Heart right ventricle (tissue), 16 donors: ENCODE data around the gene MED14. TPM values are rescaled to one million over a fixed set of nuclear protein-coding genes. Genes with fewer than 3 reads are reported as not detected.

Experiments used
- ATAC-seq, 8 donors: fragments of 200-7000 bp; cut with Tn5 transposase; one replicate each; pipeline ENCODE4 v1.9.1; 2020; ENCODE audit warnings: mild to moderate bottlenecking in 8 of 8, moderate library complexity in 8 of 8, moderate number of reproducible peaks in 1 of 8
- DNase-seq, 2 donors: peaks; one replicate each; pipeline ENCODE4 v3.0.0-alpha.2; 2020
- H3K27ac ChIP-seq, 10 donors: fragments of 200-600 bp; sonication (generic) in 2 of 10; one replicate each; pipeline versions ENCODE4 v1.5.0 to v1.8.0; 2020 to 2022; ENCODE audit warnings: mild to moderate bottlenecking in 3 of 10
- H3K27me3 ChIP-seq, 7 donors: fragments of 200-600 bp; one replicate each; pipeline ENCODE4 v1.8.0; 2021 to 2022; ENCODE audit warnings: mild to moderate bottlenecking in 2 of 7
- H3K36me3 ChIP-seq, 9 donors: fragments of 200-600 bp; sonication (generic) in 1 of 9; one replicate each; pipeline versions ENCODE4 v1.5.0 to v1.8.0; 2020 to 2022; ENCODE audit warnings: mild to moderate bottlenecking in 2 of 9
- H3K4me1 ChIP-seq, 9 donors: fragments of 200-600 bp; sonication (generic) in 1 of 9; one replicate each; pipeline versions ENCODE4 v1.5.0 to v1.8.0; 2020 to 2022; ENCODE audit warnings: mild to moderate bottlenecking in 4 of 9
- H3K4me3 ChIP-seq, 10 donors: fragments of 200-600 bp; sonication (generic) in 2 of 10; one replicate each; pipeline versions ENCODE4 v1.5.0 to v1.8.0; 2020 to 2022; ENCODE audit warnings: mild to moderate bottlenecking in 7 of 10, moderate library complexity in 2 of 10
- H3K9me3 ChIP-seq, 11 donors: fragments of 200-600 bp in 10 of 11; sonication (generic) in 2 of 11; one replicate each; pipeline versions ENCODE4 v1.5.0 to v1.8.0; 2013 to 2022; ENCODE audit warnings: mild to moderate bottlenecking in 2 of 11, control low read depth in 1 of 11, moderate library complexity in 1 of 11
- WGBS, 2 donors: extraction: QIAGEN DNeasy Blood & Tissue Kit; methylation state at CpG; one replicate each; pipeline ENCODE4 v1.1.7; 2013; ENCODE audit warnings: inconsistent platforms in 1 of 2; 5-methylcytosine and 5-hydroxymethylcytosine counted together
- intact Hi-C, 10 donors: fragments of 100-400 bp; cut with DNase I; formaldehyde crosslinking; loops; one replicate each; pipeline versions ENCODE4 v1.11.1 to v1.14.2; 2022
- polyA plus RNA-seq, 2 donors: library from polyadenylated mRNA; stranded (reverse); fragments of 200-250 nt; gene quantifications; one replicate each; pipeline ENCODE4 v1.2.3, GENCODE V29; 2013
- total RNA-seq, 10 donors: library from RNA; stranded (reverse); fragmentation: NEBNext Ultra II Directional in 3 of 10; extraction: Animal tissue kit (Norgen Biotek cat#: 25700) in 3 of 10; gene quantifications; one replicate each; pipeline versions ENCODE4 v1.2.1 to v1.2.4, GENCODE V29; 2021 to 2023
- TF ChIP-seq, protein P1 (sequence below), 9 donors: fragments of 200-600 bp; sonication (generic) in 2 of 9; IDR thresholded peaks; one replicate each; pipeline versions ENCODE4 v1.5.0 to v1.8.0; 2021 to 2022; ENCODE audit warnings: antibody characterized with exemption in 9 of 9, mild to moderate bottlenecking in 5 of 9, moderate library complexity in 1 of 9
- donor health status: Arrhythmogenic right ventricular cardiomyopathy.
- donor health status: ischemic (EF 13 %, LVEDD 7.1; RV severe dilation, severe dysfunction).
- donor health status: healthy with polysubstance abuse.
- donor health status: DM: no; HTN: yes; CAD: no.
- donor health status: DM: no; HTN: no; CAD: no.
- donor health status: ischemic (EF 25% LVEDD 6.9; RV normal size, moderate dysfunction).
- donor health status: ischemic (EF 25% LVEDD 5.7; RV mildly dilated, moderate dysfunction).
- donor health status: healthy.
- donor health status: DM: yes; HTN: yes; CAD: no.
- donor health status: Ischemic cardiomyopathy.
- donor health status: ischemic (EF 35%, LVEDD 5.7; RV mildly dilated, moderate dysfunction).
- donor health status: nonischemic (EF 11% LVEDD 7.7; RV severe dilation, severe dysfunction).
- donor health status: DM: yes; HTN: yes; CAD: no.
- donor health status: PGD.
- donor health status: ischemic (EF 29% LVEDD 5.4; RV normal size, mild dysfunction).
- donor health status: nonischemic (EF 23%, LVEDD 6.1; RV moderate dilation, normal function).

Gene MED14
- total and polyA plus RNA-seq, 12 donors: 7.1 to 44.9 (median 33.1) TPM

GRCh38 chrX:40685362-40685918, 49.9 kb downstream of the MED14 start:
- Histone ChIP-seq H3K27ac (no peak overlapping the region), H3K4me1 (peaks cover 0 to 20% (median 0%) of the 10 kb centered on the region in 9 donors), H3K27me3 (peaks cover 0 to 63% (median 0%) of the 10 kb centered on the region in 7 donors), H3K36me3 (peaks cover 0 to 83% (median 8%) of the 10 kb centered on the region in 9 donors), H3K9me3 (no peaks in the 10 kb centered on the region), H3K4me3 (no peak overlapping the region)
- 49 to 55% methylated on average over 4 of the region's 4 CpGs for WGBS, 2 donors
- no peak for ATAC-seq
- TF ChIP-seq, protein P1, sequence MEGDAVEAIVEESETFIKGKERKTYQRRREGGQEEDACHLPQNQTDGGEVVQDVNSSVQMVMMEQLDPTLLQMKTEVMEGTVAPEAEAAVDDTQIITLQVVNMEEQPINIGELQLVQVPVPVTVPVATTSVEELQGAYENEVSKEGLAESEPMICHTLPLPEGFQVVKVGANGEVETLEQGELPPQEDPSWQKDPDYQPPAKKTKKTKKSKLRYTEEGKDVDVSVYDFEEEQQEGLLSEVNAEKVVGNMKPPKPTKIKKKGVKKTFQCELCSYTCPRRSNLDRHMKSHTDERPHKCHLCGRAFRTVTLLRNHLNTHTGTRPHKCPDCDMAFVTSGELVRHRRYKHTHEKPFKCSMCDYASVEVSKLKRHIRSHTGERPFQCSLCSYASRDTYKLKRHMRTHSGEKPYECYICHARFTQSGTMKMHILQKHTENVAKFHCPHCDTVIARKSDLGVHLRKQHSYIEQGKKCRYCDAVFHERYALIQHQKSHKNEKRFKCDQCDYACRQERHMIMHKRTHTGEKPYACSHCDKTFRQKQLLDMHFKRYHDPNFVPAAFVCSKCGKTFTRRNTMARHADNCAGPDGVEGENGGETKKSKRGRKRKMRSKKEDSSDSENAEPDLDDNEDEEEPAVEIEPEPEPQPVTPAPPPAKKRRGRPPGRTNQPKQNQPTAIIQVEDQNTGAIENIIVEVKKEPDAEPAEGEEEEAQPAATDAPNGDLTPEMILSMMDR (IDR thresholded peaks at IDR 0.05): no peak
- DNase-seq: no peak
- intact Hi-C loops: loop anchor here in 1 of 10 donors (10.0 kb wide), 1 partner anchor 109 kb away; no protein-coding TSS in a partner anchor

DNA sequence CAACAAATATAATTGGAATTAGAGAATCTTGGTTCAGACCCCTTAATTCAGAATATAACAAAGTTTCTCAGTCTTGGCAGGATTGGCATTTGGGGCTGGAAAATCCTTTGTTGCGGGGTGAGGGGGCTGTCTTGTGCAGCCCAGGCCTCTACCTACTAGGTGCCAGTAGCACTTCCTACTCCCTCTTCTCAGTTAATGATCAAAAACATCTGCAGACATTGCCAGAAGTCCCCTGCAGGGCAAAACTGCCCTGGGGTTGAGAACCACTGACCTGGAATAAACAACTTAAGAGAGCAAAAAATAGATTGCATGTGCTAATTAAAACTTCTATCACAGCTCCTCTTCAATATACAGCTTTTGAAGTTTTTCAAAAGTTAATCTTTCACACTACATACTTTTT, 51.2 kb downstream of the MED14 start:
- peaks cover 0 to 86% (median 8%) of the 10 kb centered on the region in 9 donors for H3K36me3 ChIP-seq
- TF ChIP-seq, protein P1 (IDR thresholded peaks at IDR 0.05): no peak

GRCh38 chrX:40683245-40683644, 52.1 kb downstream of the MED14 start:
- Histone ChIP-seq H3K27me3 (peaks cover 0 to 66% (median 0%) of the 10 kb centered on the region in 7 donors), H3K27ac (no peak overlapping the region), H3K36me3 (peaks cover 0 to 79% (median 8%) of the 10 kb centered on the region in 9 donors), H3K9me3 (no peaks in the 10 kb centered on the region), H3K4me3 (no peak overlapping the region), H3K4me1 (peaks cover 0 to 8% (median 0%) of the 10 kb centered on the region in 9 donors)
- 94 to 98% methylated on average over 3 of the region's 3 CpGs for WGBS, 2 donors
- ATAC-seq (no peak), DNase-seq (no peak)
- intact Hi-C loops: loop anchor here in 1 of 10 donors (10.0 kb wide), 1 partner anchor 112 kb away; no protein-coding TSS in a partner anchor
- TF ChIP-seq, protein P1 (IDR thresholded peaks at IDR 0.05): no peak

More for the DNA sequence above, 51.2 kb downstream of the MED14 start:
- peaks cover 0 to 13% (median 0%) of the 10 kb centered on the region in 9 donors for H3K4me1 ChIP-seq
- ATAC-seq: no peak
- WGBS, 2 donors: 100% methylated on average over 1 of the region's 1 CpG
- H3K27ac ChIP-seq: no peak overlapping the region
- H3K9me3 ChIP-seq: no peaks in the 10 kb centered on the region
- H3K4me3 ChIP-seq: no peak overlapping the region
- H3K27me3 ChIP-seq: peaks cover 0 to 65% (median 0%) of the 10 kb centered on the region in 7 donors
- intact Hi-C loops: loop anchor here in 1 of 10 donors (10.0 kb wide), 1 partner anchor 111 kb away; no protein-coding TSS in a partner anchor
- DNase-seq: no peak

DNA sequence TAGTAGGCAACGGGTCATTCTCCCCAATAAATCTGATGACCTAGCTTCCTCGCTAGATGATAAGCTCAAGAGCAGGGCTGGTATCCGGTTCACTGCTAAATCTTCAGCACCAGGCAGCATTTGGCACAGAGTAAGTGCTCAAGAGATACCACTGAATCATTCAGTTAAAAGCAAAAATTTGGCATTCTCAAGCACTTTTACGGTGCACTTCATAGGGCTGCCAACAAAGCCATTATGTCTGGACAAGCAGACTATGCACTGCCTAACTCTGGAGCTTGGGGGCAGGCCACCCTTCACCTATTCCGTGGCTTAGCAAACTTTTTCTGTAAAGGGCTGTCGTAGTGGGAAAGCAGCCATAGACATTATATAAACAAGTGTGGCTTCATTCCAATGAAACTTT, 64.2 kb downstream of the MED14 start:
- H3K27ac ChIP-seq: peak overlapping the region in 2 of 10 donors; percentile 25 to 28
- TF ChIP-seq, protein P1 (IDR thresholded peaks at IDR 0.05): peak in 2 of 9 donors; percentile 21 to 24
- H3K27me3 ChIP-seq: peaks cover 0 to 60% (median 0%) of the 10 kb centered on the region in 7 donors
- no peak for DNase-seq
- no peak overlapping the region for H3K4me3 ChIP-seq
- intact Hi-C loops: loop anchor here in 2 of 10 donors (1.0 to 10.0 kb wide), 2 partner anchors 10 to 134 kb away; no protein-coding TSS in a partner anchor
- H3K36me3 ChIP-seq: peaks cover 0 to 97% (median 9%) of the 10 kb centered on the region in 9 donors
- 36 to 40% methylated on average over 6 of the region's 6 CpGs for WGBS, 2 donors
- H3K9me3 ChIP-seq: no peaks in the 10 kb centered on the region
- H3K4me1 ChIP-seq: peaks cover 0 to 9% (median 0%) of the 10 kb centered on the region in 9 donors
- ATAC-seq: peak in 4 of 8 donors; percentile 47 to 78 (median 54)
